Parathyroid adenoma (tissue), 2 donors: ENCODE results near the gene TMEM151A.
A peak's percentile ranks its signal among the peaks of the same experiment; 100 is the strongest.

Experiments used
- H2AFZ ChIP-seq: fragments of 300-600 bp; sonication (generic); one replicate; pipeline ENCODE4 v1.7.0; 2017; ENCODE audit warnings: antibody characterized with exemption, mild to moderate bottlenecking
- H3K27ac ChIP-seq: fragments of 300-600 bp; sonication (generic); one replicate; pipeline ENCODE4 v1.7.0; 2017
- H3K27me3 ChIP-seq: fragments of 300-600 bp; sonication (generic); one replicate; pipeline ENCODE4 v1.7.0; 2017; ENCODE audit warnings: low read length; ENCODE audit not compliant: control insufficient read depth, insufficient read depth
- H3K36me3 ChIP-seq: fragments of 300-600 bp; sonication (generic); one replicate; pipeline ENCODE4 v1.7.0; 2017; ENCODE audit warnings: low read length; ENCODE audit not compliant: control insufficient read depth, insufficient read depth
- H3K4me1 ChIP-seq: fragments of 300-600 bp; sonication (generic); one replicate; pipeline ENCODE4 v1.7.0; 2017; ENCODE audit warnings: control low read depth
- H3K4me2 ChIP-seq: fragments of 300-600 bp; sonication (generic); one replicate; pipeline ENCODE4 v1.7.0; 2017; ENCODE audit warnings: low read length
- H3K4me3 ChIP-seq: fragments of 300-600 bp; sonication (generic); one replicate; pipeline ENCODE4 v1.7.0; 2017; ENCODE audit warnings: low read depth, low read length
- H3K79me2 ChIP-seq: fragments of 300-600 bp; sonication (generic); one replicate; pipeline ENCODE4 v1.7.0; 2017; ENCODE audit warnings: control low read depth
- H3K9ac ChIP-seq: fragments of 300-600 bp; sonication (generic); one replicate; pipeline ENCODE4 v1.7.0; 2017; ENCODE audit warnings: mild to moderate bottlenecking
- H3K9me3 ChIP-seq: fragments of 300-600 bp; sonication (generic); one replicate; pipeline ENCODE4 v1.7.0; 2017; ENCODE audit warnings: low read length; ENCODE audit not compliant: control insufficient read depth
- TF ChIP-seq, protein P1 (sequence below): fragments of 300-600 bp; sonication (generic); IDR thresholded peaks from one replicate; pipeline ENCODE4 v1.7.0; 2017; ENCODE audit warnings: antibody characterized with exemption, mild to moderate bottlenecking
- donor health status: primary hyperparathyroidism.

Gene TMEM151A

DNA sequence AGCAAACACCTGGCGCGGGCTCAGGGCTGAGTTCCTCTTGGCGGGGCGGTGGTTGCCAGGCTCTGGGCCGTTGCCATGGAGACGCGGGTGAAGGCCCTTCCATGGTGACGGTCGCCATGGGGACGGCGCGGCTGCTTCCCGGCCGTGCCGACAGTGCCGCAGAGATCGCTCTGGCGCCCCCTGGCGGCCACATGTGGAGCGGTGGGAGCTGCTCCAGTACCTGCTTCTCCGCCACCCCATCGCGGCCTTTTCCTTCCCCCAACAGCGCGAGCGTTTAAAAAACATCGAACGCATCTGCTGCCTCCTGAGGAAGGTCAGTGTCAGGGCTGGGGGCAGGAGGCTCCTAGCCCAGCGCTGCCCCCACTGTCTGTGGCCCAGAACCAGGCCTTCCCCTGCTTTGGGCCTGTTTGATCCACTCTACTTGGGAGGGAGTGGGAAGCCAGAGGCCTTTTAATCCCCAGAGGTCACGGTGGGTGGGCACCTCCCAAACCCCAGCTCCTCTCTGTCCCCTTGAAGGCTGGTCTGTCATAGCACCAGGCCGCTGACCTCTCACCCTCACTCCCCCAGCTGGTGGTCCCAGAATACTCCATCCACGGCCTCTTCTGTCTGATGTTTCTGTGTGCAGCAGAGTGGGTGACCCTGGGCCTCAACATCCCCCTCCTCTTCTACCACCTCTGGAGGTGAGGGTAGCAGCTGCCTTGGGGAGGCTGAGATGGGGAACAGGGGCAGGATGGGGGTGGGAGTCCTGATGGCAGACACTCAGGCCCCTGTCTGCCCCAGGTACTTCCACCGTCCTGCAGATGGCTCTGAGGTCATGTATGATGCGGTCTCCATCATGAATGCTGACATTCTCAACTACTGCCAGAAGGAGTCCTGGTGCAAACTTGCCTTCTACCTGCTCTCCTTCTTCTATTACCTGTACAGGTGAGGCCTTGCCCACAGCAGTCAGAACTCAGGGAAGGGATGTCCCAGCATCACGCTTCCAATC lies 8.9 kb upstream of the TMEM151A start:
- Histone ChIP-seq H3K27ac (no peak overlapping the region), H3K36me3 (no peaks in the 10 kb centered on the region), H3K4me2 (no peak overlapping the region), H3K4me3 (no peak overlapping the region), H3K9ac (no peak overlapping the region), H3K4me1 (no peaks in the 10 kb centered on the region), H3K9me3 (no peaks in the 10 kb centered on the region), H3K79me2 (no peaks in the 10 kb centered on the region), H2AFZ (no peak overlapping the region), H3K27me3 (no peaks in the 10 kb centered on the region)
- TF ChIP-seq, protein P1, sequence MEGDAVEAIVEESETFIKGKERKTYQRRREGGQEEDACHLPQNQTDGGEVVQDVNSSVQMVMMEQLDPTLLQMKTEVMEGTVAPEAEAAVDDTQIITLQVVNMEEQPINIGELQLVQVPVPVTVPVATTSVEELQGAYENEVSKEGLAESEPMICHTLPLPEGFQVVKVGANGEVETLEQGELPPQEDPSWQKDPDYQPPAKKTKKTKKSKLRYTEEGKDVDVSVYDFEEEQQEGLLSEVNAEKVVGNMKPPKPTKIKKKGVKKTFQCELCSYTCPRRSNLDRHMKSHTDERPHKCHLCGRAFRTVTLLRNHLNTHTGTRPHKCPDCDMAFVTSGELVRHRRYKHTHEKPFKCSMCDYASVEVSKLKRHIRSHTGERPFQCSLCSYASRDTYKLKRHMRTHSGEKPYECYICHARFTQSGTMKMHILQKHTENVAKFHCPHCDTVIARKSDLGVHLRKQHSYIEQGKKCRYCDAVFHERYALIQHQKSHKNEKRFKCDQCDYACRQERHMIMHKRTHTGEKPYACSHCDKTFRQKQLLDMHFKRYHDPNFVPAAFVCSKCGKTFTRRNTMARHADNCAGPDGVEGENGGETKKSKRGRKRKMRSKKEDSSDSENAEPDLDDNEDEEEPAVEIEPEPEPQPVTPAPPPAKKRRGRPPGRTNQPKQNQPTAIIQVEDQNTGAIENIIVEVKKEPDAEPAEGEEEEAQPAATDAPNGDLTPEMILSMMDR, result peak; percentile 91

DNA sequence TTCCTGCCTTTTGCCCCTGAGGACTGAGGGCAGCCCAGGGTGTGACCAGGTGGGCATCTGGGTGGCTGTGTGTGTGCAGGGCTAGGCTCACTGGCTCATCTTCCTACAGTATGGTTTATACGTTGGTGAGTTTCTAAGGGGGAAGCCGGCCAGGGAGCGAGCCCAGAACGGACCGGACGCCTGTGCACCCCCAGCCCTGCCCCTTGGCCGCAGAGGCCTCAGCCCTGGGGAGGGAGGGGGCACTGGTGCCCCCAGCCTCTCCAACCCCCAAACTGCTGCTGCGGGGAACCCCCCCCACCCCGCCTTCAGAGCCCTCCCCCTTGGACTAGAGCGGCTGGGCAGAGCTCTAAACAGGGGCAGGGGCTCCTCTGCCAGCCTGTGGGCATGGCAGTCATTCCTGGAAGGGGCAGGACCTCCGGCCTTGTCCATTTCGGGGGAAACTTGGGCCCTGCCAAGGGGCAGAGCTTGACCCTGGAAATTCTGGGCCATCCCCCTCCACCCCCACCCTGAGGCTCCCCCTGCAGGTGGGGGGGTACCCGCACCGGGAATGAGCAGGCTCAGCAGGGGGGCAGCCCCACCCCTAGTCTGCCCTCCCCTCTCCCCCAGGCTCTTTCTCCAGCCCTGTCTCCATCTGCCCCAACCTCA lies 8.1 kb upstream of the TMEM151A start:
- H3K4me2 ChIP-seq, result no peak overlapping the region
- H2AFZ ChIP-seq, result no peak overlapping the region
- no peaks in the 10 kb centered on the region for H3K9me3 ChIP-seq
- no peaks in the 10 kb centered on the region for H3K27me3 ChIP-seq
- H3K36me3 ChIP-seq, result no peaks in the 10 kb centered on the region
- H3K27ac ChIP-seq, result no peak overlapping the region
- H3K79me2 ChIP-seq, result no peaks in the 10 kb centered on the region
- TF ChIP-seq, protein P1, result no peak
- no peaks in the 10 kb centered on the region for H3K4me1 ChIP-seq
- H3K9ac ChIP-seq, result no peak overlapping the region
- H3K4me3 ChIP-seq, result no peak overlapping the region

DNA sequence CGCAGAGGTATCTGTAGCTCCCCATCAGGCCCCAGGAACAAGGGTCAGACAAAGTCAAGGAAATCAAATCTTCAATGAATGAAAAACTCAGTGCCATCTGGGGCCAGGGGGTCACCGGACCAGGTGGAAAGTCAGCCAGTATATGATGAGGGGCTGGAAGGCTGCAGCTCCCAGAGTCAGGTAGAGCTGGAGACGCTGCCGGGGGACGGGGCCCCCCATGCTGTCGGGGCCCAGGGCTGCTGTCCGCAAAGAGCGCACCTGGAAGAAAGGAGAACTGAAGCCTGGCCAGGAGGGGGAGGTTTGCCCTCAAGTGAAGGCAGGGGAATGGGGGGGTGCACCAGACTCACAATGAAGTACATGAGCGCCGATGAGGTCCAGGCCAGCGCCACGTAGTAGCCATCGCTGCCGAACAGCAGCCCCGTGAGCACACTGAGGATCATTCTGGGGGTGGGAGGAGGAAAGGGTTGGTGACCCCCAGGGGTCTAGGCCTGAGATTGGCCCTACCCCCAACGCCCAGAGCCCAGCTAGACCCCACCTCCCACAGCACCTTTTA lies 7.1 kb upstream of the TMEM151A start:
- Histone ChIP-seq H3K27ac (no peak overlapping the region), H3K27me3 (no peaks in the 10 kb centered on the region), H3K4me3 (no peak overlapping the region), H3K79me2 (no peaks in the 10 kb centered on the region), H3K9me3 (no peaks in the 10 kb centered on the region), H3K4me2 (no peak overlapping the region), H2AFZ (no peak overlapping the region), H3K4me1 (no peaks in the 10 kb centered on the region), H3K9ac (no peak overlapping the region), H3K36me3 (no peaks in the 10 kb centered on the region)
- TF ChIP-seq, protein P1, result no peak

DNA sequence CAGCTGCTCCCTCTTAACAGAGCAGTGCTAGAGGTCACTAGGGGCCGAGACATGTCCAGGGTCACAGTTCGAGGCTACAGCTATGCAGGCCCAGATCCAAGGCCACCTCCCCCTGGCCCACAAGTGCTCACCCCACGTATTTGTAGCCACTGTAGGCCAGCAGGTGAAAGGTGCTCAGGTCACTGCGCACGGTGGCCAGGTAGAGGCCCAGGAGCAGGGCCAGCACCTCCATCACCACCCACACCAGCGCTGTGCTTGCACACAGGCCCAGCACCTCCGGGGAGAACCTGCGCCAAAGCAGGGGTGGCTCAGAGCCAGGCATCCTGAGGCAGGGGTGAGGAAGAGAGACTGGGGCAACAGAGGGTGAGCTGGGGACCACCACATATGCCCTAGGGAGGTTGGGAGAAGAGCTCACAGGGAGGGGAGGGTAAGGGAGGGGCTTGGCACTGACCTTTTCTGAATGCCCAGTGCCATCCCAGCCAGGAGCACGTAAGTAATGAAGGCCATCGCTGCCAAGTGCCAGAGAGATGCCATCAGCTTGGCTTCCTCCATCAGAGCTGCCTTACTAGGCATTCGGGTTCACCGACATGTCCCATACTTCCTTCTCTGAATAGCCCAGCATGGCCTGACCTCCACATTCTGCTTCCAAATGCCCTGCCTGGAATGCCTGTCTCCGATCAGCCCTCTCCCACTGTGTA lies 6.3 kb upstream of the TMEM151A start:
- H3K27ac ChIP-seq, result no peak overlapping the region
- H3K4me1 ChIP-seq, result no peaks in the 10 kb centered on the region

More for the DNA sequence above, 6.3 kb upstream of the TMEM151A start:
- H3K79me2 ChIP-seq, result no peaks in the 10 kb centered on the region
- no peak overlapping the region for H3K9ac ChIP-seq
- H3K9me3 ChIP-seq, result no peaks in the 10 kb centered on the region
- H2AFZ ChIP-seq, result no peak overlapping the region
- H3K4me3 ChIP-seq, result no peak overlapping the region
- no peaks in the 10 kb centered on the region for H3K27me3 ChIP-seq
- no peak overlapping the region for H3K4me2 ChIP-seq
- no peaks in the 10 kb centered on the region for H3K36me3 ChIP-seq
- TF ChIP-seq, protein P1, result no peak
